ENCODE measurements around the gene BRINP1.

- TF ChIP-seq CTCF (IDR thresholded peaks at IDR 0.05; ENCODE audit: insufficient read depth, low read length) (no peak), REST (IDR thresholded peaks at IDR 0.05; ENCODE audit: insufficient replicate concordance, low read depth) (no peak), POLR2AphosphoS5 (IDR thresholded peaks at IDR 0.05; ENCODE audit: low read depth) (no peak)
Observed at GRCh38 chr9:119264165-119264564, 105.1 kb downstream of the BRINP1 start.

Data from HL-60 (cell line).